HG03025 (cell line): ENCODE data around the gene DNAJC12.
"Not testable (repeated sequence)": the region's sequence is repeated elsewhere in the genome, so short reads cannot be mapped to it uniquely, and the experiment has no call there.

Experiments
- ATAC-seq: cut with Tn5 transposase; IDR thresholded peaks from one replicate; pipeline ENCODE4 v1.9.1; 2021; ENCODE audit warnings: mild to moderate bottlenecking, moderate library complexity; ENCODE audit not compliant: unreplicated experiment, low FRiP score

Gene DNAJC12

GRCh38 chr10:67841737-67842136 lies 3.7 kb upstream of the DNAJC12 start:
- ATAC-seq, result no peak

- ATAC-seq, result no peak
These were observed 2.0 kb upstream of the DNAJC12 start for GRCh38 chr10:67839951-67840350.

DNA sequence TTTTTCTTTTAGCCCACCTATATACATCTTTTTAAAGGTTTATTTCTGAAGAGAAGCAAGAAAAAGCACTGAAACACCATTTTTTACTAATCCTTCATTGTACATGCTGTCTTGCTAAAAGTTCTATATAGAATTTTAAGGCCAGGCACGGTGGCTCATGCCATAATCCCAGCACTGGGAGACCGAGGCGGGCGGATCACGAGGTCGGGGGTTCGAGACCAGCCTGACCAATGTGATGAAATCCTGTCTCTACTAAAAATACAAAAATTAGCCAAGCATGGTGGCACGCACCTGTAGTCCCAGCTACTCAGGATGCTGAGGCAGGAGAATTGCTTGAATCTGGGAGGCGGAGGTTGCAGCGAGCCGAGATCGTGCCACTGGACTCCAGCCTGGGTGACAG lies 1.5 kb upstream of the DNAJC12 start:
- ATAC-seq, result not testable (repeated sequence)

GRCh38 chr10:67836972-67837371 lies 1.0 kb downstream of the DNAJC12 start:
- no peak for ATAC-seq

DNA sequence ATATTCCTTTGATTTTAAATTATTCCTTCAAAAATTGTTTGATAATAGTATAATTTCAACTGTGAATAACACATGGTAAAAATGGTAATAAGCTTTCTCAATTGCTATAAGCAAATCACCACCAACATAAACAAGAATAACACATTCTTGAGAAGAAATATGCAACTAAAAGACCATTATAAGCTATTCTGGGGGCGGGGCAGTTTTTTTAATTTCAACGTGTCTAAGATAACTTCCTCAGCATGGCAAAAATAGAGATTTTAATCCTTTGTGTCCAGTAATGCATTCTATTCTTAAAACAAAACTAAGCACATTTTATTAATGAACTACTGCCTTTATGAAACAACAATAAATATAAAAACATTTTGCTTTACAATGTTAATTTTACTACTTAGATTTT lies 1.5 kb downstream of the DNAJC12 start:
- no peak for ATAC-seq

GRCh38 chr10:67835541-67836394 lies 2.2 kb downstream of the DNAJC12 start:
- not testable (repeated sequence) for ATAC-seq

- ATAC-seq, result no peak
These were observed 3.6 kb downstream of the DNAJC12 start for GRCh38 chr10:67834375-67834774.

- ATAC-seq, result no peak
These were observed 10.2 kb downstream of the DNAJC12 start for GRCh38 chr10:67827811-67828210.

DNA sequence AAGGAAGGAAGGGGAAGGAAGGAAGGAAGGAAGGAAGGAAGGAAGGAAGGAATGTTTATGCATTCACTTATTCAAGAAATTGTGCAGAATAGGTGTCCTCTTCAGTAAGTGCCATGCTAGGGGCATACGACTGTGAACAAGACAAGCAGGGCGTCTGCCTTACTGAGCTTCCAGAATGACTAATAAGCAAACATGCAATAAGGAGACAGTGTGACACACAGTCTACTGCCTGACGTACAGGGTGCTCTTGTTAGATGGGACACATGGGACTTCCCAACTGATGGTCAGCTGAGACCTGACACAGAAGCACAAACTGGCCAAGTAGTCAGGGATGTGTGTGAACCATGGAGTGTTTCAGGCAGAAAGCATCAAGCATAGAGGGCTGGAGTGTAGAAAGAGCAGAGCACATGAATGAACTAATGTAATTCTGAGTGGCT lies 18.2 kb downstream of the DNAJC12 start:
- no peak for ATAC-seq

GRCh38 chr10:67818323-67818722 lies 19.7 kb downstream of the DNAJC12 start:
- no peak for ATAC-seq

GRCh38 chr10:67816719-67817118 lies 21.3 kb downstream of the DNAJC12 start:
- no peak for ATAC-seq

GRCh38 chr10:67815571-67816059 lies 22.4 kb downstream of the DNAJC12 start:
- ATAC-seq, result no peak

- ATAC-seq, result no peak
These were observed 26.0 kb downstream of the DNAJC12 start for GRCh38 chr10:67812007-67812406.

DNA sequence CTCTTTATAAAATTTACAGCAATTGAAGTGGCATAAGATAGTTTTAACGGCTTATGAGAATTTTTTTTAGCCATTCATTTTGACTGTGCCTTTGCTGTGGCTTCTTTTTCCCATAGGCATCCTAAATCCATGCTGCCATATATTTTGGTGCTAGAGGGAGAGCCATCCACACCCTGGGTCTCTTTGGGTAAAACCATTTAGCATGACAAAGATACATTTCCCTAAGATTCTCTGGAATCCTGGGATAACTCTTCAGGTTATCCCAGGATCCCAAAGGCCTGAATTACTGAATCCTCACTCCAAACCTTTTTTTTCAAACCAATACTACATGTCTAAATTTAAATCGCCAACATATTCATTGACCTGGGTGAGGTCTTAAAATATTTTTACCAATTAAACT lies 28.9 kb downstream of the DNAJC12 start:
- no peak for ATAC-seq

- ATAC-seq, result no peak
These were observed 29.3 kb downstream of the DNAJC12 start for GRCh38 chr10:67808704-67809103.

- no peak for ATAC-seq
These were observed 30.0 kb downstream of the DNAJC12 start for GRCh38 chr10:67807855-67808456.

DNA sequence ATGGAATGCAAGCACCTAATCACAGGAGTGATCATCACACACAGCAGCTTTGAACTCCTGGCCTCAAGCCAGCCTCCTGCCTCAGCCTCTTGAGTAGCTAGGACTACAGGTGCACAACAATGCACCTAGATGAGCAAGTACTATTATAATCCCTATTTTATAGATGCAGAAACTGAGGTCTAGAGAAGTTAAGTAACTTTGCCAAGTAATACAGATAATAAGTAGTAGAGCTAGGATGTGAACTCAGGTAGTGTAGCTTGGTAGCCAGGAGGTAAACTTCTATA lies 33.7 kb downstream of the DNAJC12 start:
- no peak for ATAC-seq

GRCh38 chr10:67803588-67804394 lies 34.2 kb downstream of the DNAJC12 start:
- peak; percentile 76 for ATAC-seq

- ATAC-seq, result peak; percentile 42
These were observed 35.0 kb downstream of the DNAJC12 start for GRCh38 chr10:67802767-67803538.

GRCh38 chr10:67801118-67801517 lies 36.9 kb downstream of the DNAJC12 start:
- no peak for ATAC-seq
